ENCODE results near the gene SLIT1.

Gene SLIT1

GRCh38 chr10:97173036-97173435 is 12.7 kb downstream of the SLIT1 start:
- no peaks in the 10 kb centered on the region for H3K4me1 ChIP-seq (ENCODE audit: control insufficient read depth, insufficient read depth, low read length)
- no peak overlapping the region for H3K9ac ChIP-seq (ENCODE audit: low read length in 2 of 2)
- H3K9me3 ChIP-seq (ENCODE audit: control insufficient read depth in 2 of 2, low read length in 2 of 2): no peaks in the 10 kb centered on the region
- no peak overlapping the region for H3K4me3 ChIP-seq (ENCODE audit: low read length in 2 of 2)
- H3K36me3 ChIP-seq (ENCODE audit: control insufficient read depth in 2 of 2, insufficient read depth in 2 of 2, low read length in 2 of 2): no peaks in the 10 kb centered on the region
- peaks cover 11 to 19% of the 10 kb centered on the region in 2 donors for H3K27me3 ChIP-seq (ENCODE audit: control insufficient read depth in 1 of 2, insufficient read depth in 2 of 2, low read length in 2 of 2)
- no peak overlapping the region for H3K27ac ChIP-seq (ENCODE audit: low read length)

GRCh38 chr10:97171001-97171400 is 14.8 kb downstream of the SLIT1 start:
- Histone ChIP-seq H3K4me1 (ENCODE audit: control insufficient read depth, insufficient read depth, low read length) (no peaks in the 10 kb centered on the region), H3K27me3 (ENCODE audit: control insufficient read depth in 1 of 2, insufficient read depth in 2 of 2, low read length in 2 of 2) (peaks cover 5 to 11% of the 10 kb centered on the region in 2 donors), H3K36me3 (ENCODE audit: control insufficient read depth in 2 of 2, insufficient read depth in 2 of 2, low read length in 2 of 2) (no peaks in the 10 kb centered on the region), H3K27ac (ENCODE audit: low read length) (no peak overlapping the region), H3K9me3 (ENCODE audit: control insufficient read depth in 2 of 2, low read length in 2 of 2) (no peaks in the 10 kb centered on the region), H3K4me3 (ENCODE audit: low read length in 2 of 2) (no peak overlapping the region), H3K9ac (ENCODE audit: low read length in 2 of 2) (no peak overlapping the region)

GRCh38 chr10:97169911-97170693 is 15.7 kb downstream of the SLIT1 start:
- H3K4me3 ChIP-seq (ENCODE audit: low read length in 2 of 2): no peak overlapping the region
- no peaks in the 10 kb centered on the region for H3K36me3 ChIP-seq (ENCODE audit: control insufficient read depth in 2 of 2, insufficient read depth in 2 of 2, low read length in 2 of 2)
- no peak overlapping the region for H3K27ac ChIP-seq (ENCODE audit: low read length)
- H3K4me1 ChIP-seq (ENCODE audit: control insufficient read depth, insufficient read depth, low read length): no peaks in the 10 kb centered on the region
- H3K9me3 ChIP-seq (ENCODE audit: control insufficient read depth in 2 of 2, low read length in 2 of 2): no peaks in the 10 kb centered on the region
- peaks cover 0 to 9% of the 10 kb centered on the region in 2 donors for H3K27me3 ChIP-seq (ENCODE audit: control insufficient read depth in 1 of 2, insufficient read depth in 2 of 2, low read length in 2 of 2)
- H3K9ac ChIP-seq (ENCODE audit: low read length in 2 of 2): no peak overlapping the region

- peaks cover 0 to 3% of the 10 kb centered on the region in 2 donors for H3K27me3 ChIP-seq (ENCODE audit: control insufficient read depth in 1 of 2, insufficient read depth in 2 of 2, low read length in 2 of 2)
- H3K4me1 ChIP-seq (ENCODE audit: control insufficient read depth, insufficient read depth, low read length): no peaks in the 10 kb centered on the region
- H3K9me3 ChIP-seq (ENCODE audit: control insufficient read depth in 2 of 2, low read length in 2 of 2): no peaks in the 10 kb centered on the region
- H3K4me3 ChIP-seq (ENCODE audit: low read length in 2 of 2): no peak overlapping the region
- H3K27ac ChIP-seq (ENCODE audit: low read length): no peak overlapping the region
- H3K9ac ChIP-seq (ENCODE audit: low read length in 2 of 2): no peak overlapping the region
- H3K36me3 ChIP-seq (ENCODE audit: control insufficient read depth in 2 of 2, insufficient read depth in 2 of 2, low read length in 2 of 2): no peaks in the 10 kb centered on the region
Observed at GRCh38 chr10:97169063-97169462, 16.7 kb downstream of the SLIT1 start.

- Histone ChIP-seq H3K36me3 (ENCODE audit: control insufficient read depth in 2 of 2, insufficient read depth in 2 of 2, low read length in 2 of 2) (no peaks in the 10 kb centered on the region), H3K4me3 (ENCODE audit: low read length in 2 of 2) (no peak overlapping the region), H3K27ac (ENCODE audit: low read length) (no peak overlapping the region), H3K4me1 (ENCODE audit: control insufficient read depth, insufficient read depth, low read length) (no peaks in the 10 kb centered on the region), H3K9ac (ENCODE audit: low read length in 2 of 2) (no peak overlapping the region), H3K27me3 (ENCODE audit: control insufficient read depth in 1 of 2, insufficient read depth in 2 of 2, low read length in 2 of 2) (peaks cover 0 to 2% of the 10 kb centered on the region in 2 donors), H3K9me3 (ENCODE audit: control insufficient read depth in 2 of 2, low read length in 2 of 2) (no peaks in the 10 kb centered on the region)
Observed at GRCh38 chr10:97168645-97169044, 17.1 kb downstream of the SLIT1 start.

GRCh38 chr10:97165499-97165898 is 20.3 kb downstream of the SLIT1 start:
- Histone ChIP-seq H3K4me3 (ENCODE audit: low read length in 2 of 2) (no peak overlapping the region), H3K9ac (ENCODE audit: low read length in 2 of 2) (no peak overlapping the region), H3K4me1 (ENCODE audit: control insufficient read depth, insufficient read depth, low read length) (no peaks in the 10 kb centered on the region), H3K36me3 (ENCODE audit: control insufficient read depth in 2 of 2, insufficient read depth in 2 of 2, low read length in 2 of 2) (no peaks in the 10 kb centered on the region), H3K9me3 (ENCODE audit: control insufficient read depth in 2 of 2, low read length in 2 of 2) (no peaks in the 10 kb centered on the region), H3K27me3 (ENCODE audit: control insufficient read depth in 1 of 2, insufficient read depth in 2 of 2, low read length in 2 of 2) (peaks cover 2 to 4% of the 10 kb centered on the region in 2 donors), H3K27ac (ENCODE audit: low read length) (no peak overlapping the region)

- H3K4me1 ChIP-seq (ENCODE audit: control insufficient read depth, insufficient read depth, low read length): no peaks in the 10 kb centered on the region
- H3K27me3 ChIP-seq (ENCODE audit: control insufficient read depth in 1 of 2, insufficient read depth in 2 of 2, low read length in 2 of 2): peaks cover under 1 to 4% of the 10 kb centered on the region in 2 donors
- no peak overlapping the region for H3K4me3 ChIP-seq (ENCODE audit: low read length in 2 of 2)
- H3K36me3 ChIP-seq (ENCODE audit: control insufficient read depth in 2 of 2, insufficient read depth in 2 of 2, low read length in 2 of 2): no peaks in the 10 kb centered on the region
- no peak overlapping the region for H3K9ac ChIP-seq (ENCODE audit: low read length in 2 of 2)
- H3K27ac ChIP-seq (ENCODE audit: low read length): no peak overlapping the region
- H3K9me3 ChIP-seq (ENCODE audit: control insufficient read depth in 2 of 2, low read length in 2 of 2): no peaks in the 10 kb centered on the region
Observed at GRCh38 chr10:97163781-97164501, 21.8 kb downstream of the SLIT1 start.

- no peak overlapping the region for H3K27ac ChIP-seq (ENCODE audit: low read length)
- H3K4me1 ChIP-seq (ENCODE audit: control insufficient read depth, insufficient read depth, low read length): no peaks in the 10 kb centered on the region
- H3K36me3 ChIP-seq (ENCODE audit: control insufficient read depth in 2 of 2, insufficient read depth in 2 of 2, low read length in 2 of 2): no peaks in the 10 kb centered on the region
- H3K9me3 ChIP-seq (ENCODE audit: control insufficient read depth in 2 of 2, low read length in 2 of 2): no peaks in the 10 kb centered on the region
- no peak overlapping the region for H3K4me3 ChIP-seq (ENCODE audit: low read length in 2 of 2)
- peaks cover 0 to 4% of the 10 kb centered on the region in 2 donors for H3K27me3 ChIP-seq (ENCODE audit: control insufficient read depth in 1 of 2, insufficient read depth in 2 of 2, low read length in 2 of 2)
- no peak overlapping the region for H3K9ac ChIP-seq (ENCODE audit: low read length in 2 of 2)
Observed at GRCh38 chr10:97163181-97163580, 22.6 kb downstream of the SLIT1 start.

GRCh38 chr10:97159646-97160305 is 26.0 kb downstream of the SLIT1 start:
- Histone ChIP-seq H3K9ac (ENCODE audit: low read length in 2 of 2) (no peak overlapping the region), H3K27ac (ENCODE audit: low read length) (no peak overlapping the region), H3K27me3 (ENCODE audit: control insufficient read depth in 1 of 2, insufficient read depth in 2 of 2, low read length in 2 of 2) (peaks cover 0 to 4% of the 10 kb centered on the region in 2 donors), H3K4me1 (ENCODE audit: control insufficient read depth, insufficient read depth, low read length) (no peaks in the 10 kb centered on the region), H3K36me3 (ENCODE audit: control insufficient read depth in 2 of 2, insufficient read depth in 2 of 2, low read length in 2 of 2) (no peaks in the 10 kb centered on the region), H3K9me3 (ENCODE audit: control insufficient read depth in 2 of 2, low read length in 2 of 2) (no peaks in the 10 kb centered on the region), H3K4me3 (ENCODE audit: low read length in 2 of 2) (no peak overlapping the region)

GRCh38 chr10:97157578-97158095 is 28.1 kb downstream of the SLIT1 start:
- no peaks in the 10 kb centered on the region for H3K9me3 ChIP-seq (ENCODE audit: control insufficient read depth in 2 of 2, low read length in 2 of 2)
- H3K36me3 ChIP-seq (ENCODE audit: control insufficient read depth in 2 of 2, insufficient read depth in 2 of 2, low read length in 2 of 2): no peaks in the 10 kb centered on the region

More at GRCh38 chr10:97157578-97158095, 28.1 kb downstream of the SLIT1 start:
- H3K27ac ChIP-seq (ENCODE audit: low read length): no peak overlapping the region
- H3K9ac ChIP-seq (ENCODE audit: low read length in 2 of 2): no peak overlapping the region
- H3K4me1 ChIP-seq (ENCODE audit: control insufficient read depth, insufficient read depth, low read length): no peaks in the 10 kb centered on the region
- H3K4me3 ChIP-seq (ENCODE audit: low read length in 2 of 2): no peak overlapping the region
- no peaks in the 10 kb centered on the region for H3K27me3 ChIP-seq (ENCODE audit: control insufficient read depth in 1 of 2, insufficient read depth in 2 of 2, low read length in 2 of 2)

Data from stomach smooth muscle (tissue), 2 donors.